GM23248 (cell line): ENCODE data around the gene RFXANK. TPM values are rescaled to one million over a fixed set of nuclear protein-coding genes. Genes with fewer than 3 reads are reported as not detected.

Experiments
- DNase-seq: peaks from one replicate; pipeline ENCODE4 v3.0.0-alpha.2; 2015
- H2AFZ ChIP-seq: fragments of 200-600 bp; sonication (generic); 2 replicates; pipeline ENCODE4 v1.6.1; 2016; ENCODE audit warnings: antibody characterized with exemption
- H3F3A ChIP-seq: fragments of 200-600 bp; sonication (generic); 2 replicates; pipeline ENCODE4 v1.6.1; 2016; ENCODE audit warnings: mild to moderate bottlenecking, antibody characterized with exemption, mixed run types; ENCODE audit not compliant: insufficient read depth
- H3K27ac ChIP-seq: fragments of 200-600 bp; sonication (generic); 2 replicates; pipeline ENCODE4 v1.5.1; 2016; ENCODE audit warnings: mild to moderate bottlenecking
- H3K27me3 ChIP-seq: fragments of 200-600 bp; sonication (generic); replicated peaks from 2 replicates; pipeline ENCODE4 v1.6.1; 2016; ENCODE audit warnings: mild to moderate bottlenecking; ENCODE audit not compliant: insufficient read depth
- H3K36me3 ChIP-seq: fragments of 200-600 bp; sonication (generic); 2 replicates; pipeline ENCODE4 v1.6.1; 2016; ENCODE audit warnings: low read depth, mild to moderate bottlenecking
- H3K4me1 ChIP-seq: fragments of 200-600 bp; sonication (generic); 2 replicates; pipeline ENCODE4 v1.6.1; 2016; ENCODE audit warnings: mild to moderate bottlenecking; ENCODE audit not compliant: insufficient read depth
- H3K4me2 ChIP-seq: fragments of 200-600 bp; sonication (generic); one replicate; pipeline ENCODE4 v1.6.1; 2016; ENCODE audit warnings: mild to moderate bottlenecking; ENCODE audit not compliant: unreplicated experiment
- H3K4me3 ChIP-seq: fragments of 200-600 bp; sonication (generic); 2 replicates; pipeline ENCODE4 v1.5.1; 2016; ENCODE audit warnings: mild to moderate bottlenecking
- H3K79me2 ChIP-seq: fragments of 200-600 bp; sonication (generic); 2 replicates; pipeline ENCODE4 v1.6.1; 2016; ENCODE audit warnings: mild to moderate bottlenecking; ENCODE audit not compliant: insufficient read depth
- H3K9ac ChIP-seq: fragments of 200-600 bp; sonication (generic); 2 replicates; pipeline ENCODE4 v1.6.1; 2016; ENCODE audit warnings: mild to moderate bottlenecking
- H3K9me2 ChIP-seq: fragments of 200-600 bp; sonication (generic); 2 replicates; pipeline ENCODE4 v1.6.1; 2016; ENCODE audit warnings: mixed run types, mild to moderate bottlenecking, moderate library complexity; ENCODE audit not compliant: insufficient read depth
- H3K9me3 ChIP-seq: fragments of 200-600 bp; sonication (generic); one replicate; pipeline ENCODE4 v1.6.1; 2017; ENCODE audit warnings: low read depth
- H4K20me1 ChIP-seq: fragments of 200-600 bp; sonication (generic); 2 replicates; pipeline ENCODE4 v1.6.0; 2016; ENCODE audit not compliant: insufficient read depth
- EZH2 ChIP-seq: fragments of 200-600 bp; sonication (generic); IDR thresholded peaks from 2 replicates; pipeline ENCODE4 v1.6.1; 2018; ENCODE audit warnings: antibody characterized with exemption, mild to moderate bottlenecking; ENCODE audit not compliant: insufficient read depth, poor library complexity, severe bottlenecking
- EZH2phosphoT487 ChIP-seq: fragments of 200-600 bp; sonication (generic); IDR thresholded peaks from 2 replicates; pipeline ENCODE4 v1.6.1; 2018; ENCODE audit warnings: antibody characterized with exemption, moderate library complexity, mild to moderate bottlenecking, low read depth; ENCODE audit not compliant: insufficient read depth
- WGBS, 2 experiments: methylation state at CpG; one replicate each; pipeline ENCODE4 v1.1.6; 2015 to 2017; ENCODE audit warnings: low lambda C conversion rate in 2 of 2, low coverage in 1 of 2; ENCODE audit errors: missing lambda C conversion rate in 2 of 2; 5-methylcytosine and 5-hydroxymethylcytosine counted together
- in situ Hi-C: fragments of 300-500 bp; cut with MboI; formaldehyde crosslinking; loops from 2 replicates; pipeline ENCODE4 v1.15.0; 2020
- polyA plus RNA-seq: library from polyadenylated mRNA; unstranded; fragments of >200 nt; fragmentation: Nextera tagmentation; extraction: Ambion mirVana; gene quantifications from 2 replicates; pipeline ENCODE4 v1.2.1, GENCODE V29; 2016
- total RNA-seq: library from RNA; depleted of rRNA; stranded (reverse); fragments of >200 nt; shearing (Covaris generic); gene quantifications from 2 replicates; pipeline ENCODE4 v1.2.3, GENCODE V29; 2014

RFXANK gene
- total and polyA plus RNA-seq, 2 experiments from 2014 or later: 42.6 to 44.5 TPM

DNA sequence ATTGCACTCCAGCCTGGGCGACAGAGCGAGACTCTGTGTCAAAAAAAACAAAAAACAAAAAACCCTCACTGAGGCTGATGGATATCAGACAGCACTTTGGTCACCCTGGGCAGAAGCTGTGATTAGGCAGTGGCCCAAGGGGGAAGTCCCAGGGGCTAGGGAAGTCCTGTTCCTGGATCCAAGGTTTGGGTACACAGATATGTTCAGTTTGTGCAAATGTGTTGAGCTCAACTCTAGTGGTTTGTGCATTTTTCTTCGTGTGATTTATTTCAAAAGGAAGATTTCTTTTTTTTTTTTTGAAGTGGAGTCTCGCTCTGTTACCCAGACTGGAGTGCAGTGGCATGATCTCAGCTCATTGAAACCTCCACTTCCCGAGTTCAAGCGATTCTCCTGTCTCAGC, 34.2 kb upstream of the RFXANK start:
- TF ChIP-seq EZH2phosphoT487: no peak
- no peak for TF ChIP-seq EZH2
- H3K36me3 ChIP-seq: no peaks in the 10 kb centered on the region
- in situ Hi-C loops: no loop called here
- H3K4me2 ChIP-seq: no peak overlapping the region
- no peaks in the 10 kb centered on the region for H3F3A ChIP-seq
- H3K27me3 ChIP-seq: no peaks in the 10 kb centered on the region
- H3K4me1 ChIP-seq: no peaks in the 10 kb centered on the region
- no peak overlapping the region for H3K27ac ChIP-seq
- no peak overlapping the region for H3K4me3 ChIP-seq
- H3K79me2 ChIP-seq: no peaks in the 10 kb centered on the region
- WGBS, 2 experiments: 81 to 82% methylated on average over 6 of the region's 6 CpGs
- no peak for DNase-seq
- H2AFZ ChIP-seq: no peak overlapping the region
- no peaks in the 10 kb centered on the region for H3K9me2 ChIP-seq
- no peaks in the 10 kb centered on the region for H4K20me1 ChIP-seq
- H3K9ac ChIP-seq: no peak overlapping the region
- no peaks in the 10 kb centered on the region for H3K9me3 ChIP-seq

DNA sequence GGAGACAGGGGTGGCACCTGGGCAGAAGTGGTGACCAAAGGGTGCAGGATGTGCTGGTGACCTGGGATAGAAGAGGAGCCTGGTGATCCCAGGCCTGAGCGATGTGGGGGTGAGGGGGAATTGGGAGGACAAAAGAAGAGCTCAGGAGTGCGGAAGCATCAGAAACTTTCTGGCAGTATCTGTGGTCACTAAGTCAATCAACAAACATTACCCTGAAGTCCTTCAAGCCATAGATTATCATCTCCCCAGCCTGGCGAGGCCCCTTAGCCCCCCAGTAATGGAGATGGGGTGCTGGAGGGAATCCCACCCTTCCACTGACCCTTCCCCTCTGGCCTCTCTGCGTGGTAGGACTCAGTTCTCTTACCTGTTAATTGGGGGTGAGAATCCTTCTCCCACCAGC, 32.5 kb upstream of the RFXANK start:
- no peak overlapping the region for H3K9ac ChIP-seq
- in situ Hi-C loops: no loop called here
- TF ChIP-seq EZH2phosphoT487 (no peak), EZH2 (no peak)
- WGBS, 2 experiments: 80 to 87% methylated on average over 4 of the region's 4 CpGs
- no peaks in the 10 kb centered on the region for H3K27me3 ChIP-seq
- no peaks in the 10 kb centered on the region for H3K4me1 ChIP-seq
- H4K20me1 ChIP-seq: no peaks in the 10 kb centered on the region
- no peaks in the 10 kb centered on the region for H3K79me2 ChIP-seq
- no peak for DNase-seq
- H3K4me2 ChIP-seq: no peak overlapping the region
- no peaks in the 10 kb centered on the region for H3F3A ChIP-seq
- no peak overlapping the region for H3K27ac ChIP-seq
- no peaks in the 10 kb centered on the region for H3K9me3 ChIP-seq
- no peak overlapping the region for H2AFZ ChIP-seq
- H3K36me3 ChIP-seq: no peaks in the 10 kb centered on the region
- no peak overlapping the region for H3K4me3 ChIP-seq
- H3K9me2 ChIP-seq: no peaks in the 10 kb centered on the region

DNA sequence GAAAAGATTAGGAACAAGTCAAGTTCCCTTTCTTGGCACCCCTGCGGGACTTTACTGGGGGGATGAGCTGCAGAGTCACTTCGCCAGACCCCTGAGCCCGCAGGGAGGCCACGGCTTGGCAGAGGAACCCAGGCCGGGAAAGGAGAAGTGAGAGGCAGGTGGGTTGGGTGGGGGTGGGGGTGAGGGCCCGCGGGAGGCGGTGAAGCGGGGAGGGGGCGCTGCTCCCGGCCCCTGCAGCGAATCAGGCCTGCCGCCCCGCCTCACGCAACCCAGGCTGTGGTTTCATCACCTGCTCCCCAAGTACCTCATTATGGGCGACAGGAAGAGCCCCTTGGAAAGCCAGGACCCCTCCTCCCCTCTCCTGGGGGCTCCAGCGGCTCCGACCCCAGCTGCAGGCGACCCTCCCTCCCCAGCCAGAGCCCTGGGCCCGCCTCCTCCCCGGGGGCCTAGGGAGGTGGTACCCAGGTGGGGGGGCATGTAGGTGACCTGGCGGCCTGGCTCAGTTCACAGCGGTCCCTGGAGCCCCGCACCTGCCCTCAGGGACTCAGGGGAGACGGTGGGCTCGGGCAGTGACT, 31.5 kb upstream of the RFXANK start:
- in situ Hi-C loops: no loop called here
- no peak overlapping the region for H3K27ac ChIP-seq
- no peaks in the 10 kb centered on the region for H3K9me3 ChIP-seq
- H4K20me1 ChIP-seq: no peaks in the 10 kb centered on the region
- no peak for TF ChIP-seq EZH2
- TF ChIP-seq EZH2phosphoT487: no peak
- no peak for DNase-seq
- no peaks in the 10 kb centered on the region for H3K36me3 ChIP-seq
- no peak overlapping the region for H3K4me2 ChIP-seq
- no peaks in the 10 kb centered on the region for H3K79me2 ChIP-seq
- H3K27me3 ChIP-seq: no peaks in the 10 kb centered on the region
- H2AFZ ChIP-seq: no peak overlapping the region
- no peaks in the 10 kb centered on the region for H3K9me2 ChIP-seq
- no peak overlapping the region for H3K9ac ChIP-seq
- no peak overlapping the region for H3K4me3 ChIP-seq
- H3F3A ChIP-seq: no peaks in the 10 kb centered on the region
- H3K4me1 ChIP-seq: no peaks in the 10 kb centered on the region
- 71 to 80% methylated on average over 10 to 19 of the region's 26 CpGs for WGBS, 2 experiments

DNA sequence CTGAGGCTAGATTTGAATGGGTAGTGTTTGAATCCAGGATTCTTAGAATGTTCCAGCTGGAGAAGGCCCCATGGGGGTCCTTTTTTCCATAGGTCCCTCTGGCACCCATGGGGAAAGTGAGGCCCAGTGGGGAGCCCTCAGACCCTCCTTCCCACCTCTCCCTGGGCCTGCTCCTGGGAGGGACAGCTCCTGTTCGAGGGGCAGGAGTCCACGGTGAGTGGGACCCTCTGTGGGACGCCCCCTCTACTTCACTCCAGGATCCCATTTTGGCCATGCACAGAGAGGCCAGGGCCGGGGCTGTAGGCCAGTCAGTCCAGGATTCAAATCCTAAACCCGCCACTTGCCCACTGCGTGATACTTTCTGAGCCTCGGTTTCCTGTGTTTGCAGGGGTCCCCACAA, 29.6 kb upstream of the RFXANK start:
- no peak for DNase-seq
- Histone ChIP-seq H3K4me3 (no peak overlapping the region), H2AFZ (no peak overlapping the region), H3K9ac (no peak overlapping the region), H3K27ac (no peak overlapping the region), H3F3A (no peaks in the 10 kb centered on the region), H3K27me3 (no peaks in the 10 kb centered on the region), H3K36me3 (no peaks in the 10 kb centered on the region), H3K9me3 (no peaks in the 10 kb centered on the region), H3K4me2 (no peak overlapping the region), H3K79me2 (no peaks in the 10 kb centered on the region), H3K4me1 (no peaks in the 10 kb centered on the region), H3K9me2 (no peaks in the 10 kb centered on the region), H4K20me1 (no peaks in the 10 kb centered on the region)
- in situ Hi-C loops: no loop called here
- 88 to 90% methylated on average over 7 of the region's 7 CpGs for WGBS, 2 experiments
- TF ChIP-seq EZH2: no peak
- no peak for TF ChIP-seq EZH2phosphoT487

DNA sequence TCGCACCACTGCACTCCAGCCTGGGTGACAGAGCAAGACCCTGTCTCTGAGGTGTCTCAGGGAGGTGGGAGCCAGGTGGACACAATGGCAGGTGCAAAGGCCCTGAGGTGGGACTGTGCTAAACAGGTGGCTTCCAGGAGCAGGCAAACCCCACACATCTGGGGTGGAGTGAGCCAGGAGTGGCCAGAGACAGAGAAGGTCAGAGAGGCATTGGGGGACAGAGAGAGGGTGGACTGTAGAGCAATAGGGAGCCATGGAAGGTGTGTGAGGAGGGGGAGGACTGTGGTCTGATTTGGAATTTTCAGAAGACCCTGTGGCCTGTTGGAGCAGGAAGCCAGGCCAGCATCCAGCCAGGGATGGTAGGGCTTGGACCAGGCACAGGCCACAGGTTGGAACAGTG, 26.7 kb upstream of the RFXANK start:
- 100% methylated on average over 1 of the region's 1 CpG for WGBS, 2 experiments
- Histone ChIP-seq H3K27ac (no peak overlapping the region), H3K27me3 (no peaks in the 10 kb centered on the region), H3K9me3 (no peaks in the 10 kb centered on the region), H4K20me1 (no peaks in the 10 kb centered on the region), H3K4me3 (no peak overlapping the region), H3K4me1 (no peaks in the 10 kb centered on the region), H3K36me3 (no peaks in the 10 kb centered on the region), H2AFZ (no peak overlapping the region), H3K79me2 (no peaks in the 10 kb centered on the region), H3F3A (no peaks in the 10 kb centered on the region), H3K4me2 (no peak overlapping the region), H3K9ac (no peak overlapping the region), H3K9me2 (no peaks in the 10 kb centered on the region)
- TF ChIP-seq EZH2phosphoT487 (no peak), EZH2 (no peak)
- in situ Hi-C loops: no loop called here
- DNase-seq: no peak
